Thyroid gland (tissue), 4 donors: ENCODE results near the gene CARHSP1. TPM values are rescaled to one million over a fixed set of nuclear protein-coding genes. Genes with fewer than 3 reads are reported as not detected.

Source experiments
- DNase-seq, 2 donors: peaks; one replicate each; pipeline ENCODE4 v3.0.0-alpha.2; 2019
- H3K27ac ChIP-seq, 3 donors: fragments of 200-600 bp; sonication (generic); 1 replicate in 2 of 3; 2 replicates in 1 of 3; pipeline ENCODE4 v1.5.1; 2016 to 2019; ENCODE audit warnings: mild to moderate bottlenecking in 1 of 3, moderate library complexity in 1 of 3
- H3K27me3 ChIP-seq: fragments of 200-600 bp; sonication (generic); one replicate; pipeline ENCODE4 v1.5.1; 2019
- H3K36me3 ChIP-seq, 2 donors: fragments of 200-600 bp; sonication (generic); one replicate each; pipeline ENCODE4 v1.5.1; 2016 to 2019
- H3K4me1 ChIP-seq, 2 donors: fragments of 200-600 bp; sonication (generic); one replicate each; pipeline ENCODE4 v1.5.1; 2017 to 2019
- H3K4me3 ChIP-seq, 3 donors: fragments of 200-600 bp; sonication (generic); replicated peaks in 1 of 3; 1 replicate in 2 of 3; 2 replicates in 1 of 3; pipeline ENCODE4 v1.5.1; 2016; ENCODE audit warnings: mild to moderate bottlenecking in 1 of 3
- H3K9me3 ChIP-seq: fragments of 200-600 bp; sonication (generic); one replicate; pipeline ENCODE4 v1.5.1; 2017
- POLR2A ChIP-seq, 2 donors: fragments of 450-650 bp; IDR thresholded peaks; one replicate each; pipeline ENCODE4 v1.6.1; 2017; ENCODE audit warnings: antibody characterized with exemption in 2 of 2, mild to moderate bottlenecking in 2 of 2, moderate library complexity in 1 of 2
- WGBS, 2 donors: methylation state at CpG; one replicate each; pipeline ENCODE4 v1.1.5; 2017; 5-methylcytosine and 5-hydroxymethylcytosine counted together
- intact Hi-C: fragments of 100-400 bp; cut with DNase I; formaldehyde crosslinking; loops from one replicate; pipeline ENCODE4 v1.15.1; 2023
- total RNA-seq, 4 donors: library from RNA; depleted of rRNA; stranded (reverse); fragments of >200 nt; gene quantifications; one replicate each; pipeline ENCODE4 v1.2.3, GENCODE V29; 2016
- TF ChIP-seq, protein P1 (sequence below), 6 experiments: fragments of 200-600 bp in 3 of 6; fragments of 450-650 bp in 3 of 6; sonication (generic) in 3 of 6; IDR thresholded peaks; one replicate each; pipeline ENCODE4 v1.5.1; 2016 to 2019; ENCODE audit warnings: antibody characterized with exemption in 6 of 6, mild to moderate bottlenecking in 2 of 6, inconsistent platforms in 1 of 6, moderate library complexity in 1 of 6

The CARHSP1 gene
- total RNA-seq, 4 donors from 2014 or later = 43.4 to 67.5 (median 61.1) TPM

DNA sequence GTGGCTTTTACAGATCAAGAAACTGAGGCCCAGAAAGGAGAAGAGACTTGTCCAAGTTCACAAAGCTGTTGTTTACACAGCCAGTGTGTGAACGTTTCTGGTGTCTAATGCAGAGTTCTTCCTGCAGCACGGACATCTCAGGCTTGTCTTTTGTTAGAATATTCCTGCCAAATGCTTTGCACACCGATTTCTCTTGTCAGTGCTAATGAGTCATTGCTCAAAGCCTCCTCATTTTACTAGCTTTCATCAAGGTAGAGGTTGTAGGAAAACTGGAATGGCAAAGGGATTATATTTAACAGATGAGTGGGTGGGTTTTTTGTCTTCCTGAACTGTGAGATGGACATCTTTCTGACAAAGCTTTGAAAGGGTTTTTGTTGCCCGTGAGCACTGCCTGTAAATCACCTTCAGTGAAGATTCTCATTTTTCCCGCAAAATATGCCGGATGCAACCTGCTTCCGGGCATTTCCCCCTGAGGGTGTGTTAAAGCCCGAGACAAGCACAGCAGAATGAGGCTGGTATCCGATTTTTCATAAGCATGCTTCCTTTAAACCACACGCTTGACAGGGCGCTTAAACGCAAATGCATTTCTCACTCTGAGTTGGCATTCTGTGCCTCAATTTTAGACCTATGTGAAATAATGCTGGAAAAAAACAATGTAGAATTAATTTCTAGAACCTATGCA, 56.5 kb downstream of the CARHSP1 start:
- peaks cover 84 to 85% of the 10 kb centered on the region in 2 donors for H3K36me3 ChIP-seq
- intact Hi-C loops = no loop called here
- WGBS, 2 donors = 75 to 88% methylated on average over 12 of the region's 12 CpGs

DNA sequence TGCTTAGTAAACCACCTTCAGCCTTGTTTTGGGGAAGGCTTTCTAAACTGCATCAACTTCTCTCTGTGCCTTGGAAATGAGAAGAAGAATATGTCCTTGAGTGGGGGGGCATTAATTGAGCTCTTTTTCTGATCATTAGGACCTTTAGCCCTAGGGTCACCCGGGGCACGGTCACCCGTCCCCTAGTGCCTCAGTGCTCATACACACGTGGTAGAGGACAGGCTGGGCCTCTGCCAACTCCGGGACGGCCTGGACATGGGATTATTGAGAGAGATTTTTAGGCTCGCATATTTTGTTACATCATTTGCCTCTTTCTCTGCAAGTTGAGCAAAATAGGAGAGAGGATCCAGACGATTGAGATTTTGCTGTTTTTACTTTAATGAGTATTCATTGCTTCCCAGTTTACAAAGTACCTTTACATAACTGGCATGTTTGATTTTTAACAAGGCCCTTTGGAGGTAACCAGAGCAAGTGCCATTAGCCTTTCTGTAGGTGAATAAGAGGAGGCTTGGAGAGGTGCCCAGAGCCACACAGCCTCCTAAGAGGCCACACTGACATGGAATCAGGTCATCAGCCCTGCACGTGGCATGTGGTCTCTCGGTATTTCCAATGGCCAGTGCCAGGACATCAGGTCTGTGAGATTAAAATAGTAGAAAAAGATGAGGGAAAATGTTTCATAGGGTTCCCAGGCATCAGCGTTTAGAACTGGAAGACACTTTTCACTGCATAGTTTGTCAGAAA, 60.0 kb downstream of the CARHSP1 start:
- Histone ChIP-seq H3K4me1 (no peaks in the 10 kb centered on the region), H3K27me3 (no peaks in the 10 kb centered on the region), H3K9me3 (no peaks in the 10 kb centered on the region), H3K4me3 (no peak overlapping the region), H3K36me3 (peaks cover 92 to 94% of the 10 kb centered on the region in 2 donors), H3K27ac (no peak overlapping the region)
- TF ChIP-seq POLR2A (IDR thresholded peaks at IDR 0.05) = no peak
- TF ChIP-seq, protein P1, sequence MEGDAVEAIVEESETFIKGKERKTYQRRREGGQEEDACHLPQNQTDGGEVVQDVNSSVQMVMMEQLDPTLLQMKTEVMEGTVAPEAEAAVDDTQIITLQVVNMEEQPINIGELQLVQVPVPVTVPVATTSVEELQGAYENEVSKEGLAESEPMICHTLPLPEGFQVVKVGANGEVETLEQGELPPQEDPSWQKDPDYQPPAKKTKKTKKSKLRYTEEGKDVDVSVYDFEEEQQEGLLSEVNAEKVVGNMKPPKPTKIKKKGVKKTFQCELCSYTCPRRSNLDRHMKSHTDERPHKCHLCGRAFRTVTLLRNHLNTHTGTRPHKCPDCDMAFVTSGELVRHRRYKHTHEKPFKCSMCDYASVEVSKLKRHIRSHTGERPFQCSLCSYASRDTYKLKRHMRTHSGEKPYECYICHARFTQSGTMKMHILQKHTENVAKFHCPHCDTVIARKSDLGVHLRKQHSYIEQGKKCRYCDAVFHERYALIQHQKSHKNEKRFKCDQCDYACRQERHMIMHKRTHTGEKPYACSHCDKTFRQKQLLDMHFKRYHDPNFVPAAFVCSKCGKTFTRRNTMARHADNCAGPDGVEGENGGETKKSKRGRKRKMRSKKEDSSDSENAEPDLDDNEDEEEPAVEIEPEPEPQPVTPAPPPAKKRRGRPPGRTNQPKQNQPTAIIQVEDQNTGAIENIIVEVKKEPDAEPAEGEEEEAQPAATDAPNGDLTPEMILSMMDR (IDR thresholded peaks at IDR 0.05) = no peak
- 89 to 92% methylated on average over 11 of the region's 11 CpGs for WGBS, 2 donors
- intact Hi-C loops = no loop called here
- no peak for DNase-seq

More for the DNA sequence above, 56.5 kb downstream of the CARHSP1 start:
- H3K27ac ChIP-seq = no peak overlapping the region
- no peak overlapping the region for H3K4me3 ChIP-seq
- DNase-seq = no peak
- no peaks in the 10 kb centered on the region for H3K9me3 ChIP-seq
- H3K27me3 ChIP-seq = no peaks in the 10 kb centered on the region
- H3K4me1 ChIP-seq = no peaks in the 10 kb centered on the region
- TF ChIP-seq, protein P1 (IDR thresholded peaks at IDR 0.05) = no peak
- no peak for TF ChIP-seq POLR2A (IDR thresholded peaks at IDR 0.05)

DNA sequence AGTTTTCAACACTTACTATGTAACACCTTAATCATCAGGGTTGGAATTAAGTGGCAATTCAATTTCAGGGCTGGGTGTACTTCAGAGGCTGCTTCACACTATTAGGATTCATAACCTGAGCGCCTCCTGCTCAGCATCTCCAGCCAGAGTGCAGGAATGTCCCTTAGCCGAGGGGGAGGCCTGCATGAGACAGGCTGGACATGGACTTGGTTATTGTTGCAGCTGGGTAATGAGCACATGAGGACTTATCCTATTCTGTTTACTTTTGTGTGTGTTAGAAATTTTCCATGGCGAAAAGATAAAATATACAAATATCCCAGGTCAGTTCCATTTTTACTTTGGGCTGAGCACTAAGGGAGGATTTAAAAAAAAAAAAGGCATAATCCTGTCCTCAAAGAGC, 60.8 kb downstream of the CARHSP1 start:
- WGBS, 2 donors = 97 to 100% methylated on average over 3 of the region's 3 CpGs

DNA sequence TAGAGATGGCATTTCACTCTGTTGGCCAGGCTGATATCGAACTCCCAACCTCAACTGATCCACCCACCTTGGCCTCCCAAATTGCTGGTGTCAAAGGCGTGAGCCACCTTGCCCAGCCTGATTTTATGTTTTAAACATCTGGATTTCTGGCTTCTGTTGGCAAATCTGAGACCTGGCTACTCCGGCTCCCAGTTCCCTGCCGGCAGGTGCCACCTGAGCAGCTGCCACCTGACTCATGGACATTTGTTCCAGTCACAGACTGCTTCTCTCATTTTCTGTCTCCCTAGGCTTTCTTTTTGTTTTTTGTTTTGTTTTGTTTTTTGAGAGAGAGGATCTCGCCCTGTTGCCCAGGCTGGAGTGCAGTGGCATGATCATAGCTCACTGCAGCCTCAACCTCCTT, 61.6 kb downstream of the CARHSP1 start:
- H3K9me3 ChIP-seq = no peaks in the 10 kb centered on the region
- no peak overlapping the region for H3K27ac ChIP-seq
- TF ChIP-seq, protein P1 (IDR thresholded peaks at IDR 0.05) = no peak
- no peak for TF ChIP-seq POLR2A (IDR thresholded peaks at IDR 0.05)
- no peak for DNase-seq
- no peaks in the 10 kb centered on the region for H3K27me3 ChIP-seq
- no peak overlapping the region for H3K4me3 ChIP-seq
- no peaks in the 10 kb centered on the region for H3K4me1 ChIP-seq
- peaks cover 84 to 92% of the 10 kb centered on the region in 2 donors for H3K36me3 ChIP-seq
- WGBS, 2 donors = 96 to 98% methylated on average over 5 of the region's 5 CpGs
- intact Hi-C loops = no loop called here

More for the DNA sequence above, 60.8 kb downstream of the CARHSP1 start:
- intact Hi-C loops = no loop called here
- DNase-seq = no peak
- Histone ChIP-seq H3K4me3 (no peak overlapping the region), H3K9me3 (no peaks in the 10 kb centered on the region), H3K27ac (no peak overlapping the region), H3K27me3 (no peaks in the 10 kb centered on the region), H3K36me3 (peaks cover 86 to 92% of the 10 kb centered on the region in 2 donors), H3K4me1 (no peaks in the 10 kb centered on the region)
- TF ChIP-seq POLR2A (IDR thresholded peaks at IDR 0.05) = no peak
- TF ChIP-seq, protein P1 (IDR thresholded peaks at IDR 0.05) = no peak
